SHP77 (cell line): Measurements from ENCODE around the gene NEB.
"Not testable (repeated sequence)": the region's sequence is repeated elsewhere in the genome, so short reads cannot be mapped to it uniquely, and the experiment has no call there.

Experiments used
- DNase-seq, 2 experiments: peaks; one replicate each; lab custom pipeline; 2025; lab: John Stamatoyannopoulos, UW

NEB gene

DNA sequence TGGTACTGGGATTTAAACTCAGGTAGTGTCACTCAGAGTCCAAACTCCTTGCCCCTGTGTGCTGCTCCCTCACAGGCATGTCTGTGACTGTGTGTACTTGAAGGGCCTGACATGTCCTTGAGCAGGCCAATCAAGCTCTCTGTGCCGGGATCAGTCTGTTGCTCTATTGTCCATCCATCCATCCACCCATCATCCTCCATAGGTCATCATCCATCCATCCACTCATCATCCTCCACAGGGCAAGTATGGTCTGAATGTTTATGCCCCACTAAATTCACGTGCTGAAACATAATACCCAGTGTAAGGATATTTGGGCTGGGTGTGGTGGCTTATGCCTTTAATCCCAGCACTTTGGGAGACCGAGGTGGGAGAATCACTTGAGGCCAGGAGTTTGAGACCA, 24.5 kb upstream of the NEB start:
- DNase-seq, result no peak

DNA sequence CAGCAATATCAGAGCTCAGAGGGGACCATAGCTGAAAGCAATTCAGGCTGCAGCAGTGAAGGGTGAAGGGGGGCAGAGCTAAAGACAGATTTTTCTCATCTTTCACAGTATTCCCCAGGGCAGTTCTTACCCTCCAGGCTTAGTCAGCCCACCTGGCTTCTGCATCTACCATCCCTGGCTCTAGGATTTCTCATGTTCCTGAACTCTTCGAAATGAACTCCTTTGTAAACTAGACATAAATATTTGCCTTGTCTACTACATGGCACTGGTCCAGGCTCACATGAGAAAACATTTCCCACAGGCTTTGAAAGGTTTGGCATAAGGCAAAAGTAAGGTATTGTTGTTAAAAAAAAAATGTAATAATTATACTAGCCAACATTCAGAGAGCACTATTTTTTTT, 23.6 kb upstream of the NEB start:
- no peak for DNase-seq

DNA sequence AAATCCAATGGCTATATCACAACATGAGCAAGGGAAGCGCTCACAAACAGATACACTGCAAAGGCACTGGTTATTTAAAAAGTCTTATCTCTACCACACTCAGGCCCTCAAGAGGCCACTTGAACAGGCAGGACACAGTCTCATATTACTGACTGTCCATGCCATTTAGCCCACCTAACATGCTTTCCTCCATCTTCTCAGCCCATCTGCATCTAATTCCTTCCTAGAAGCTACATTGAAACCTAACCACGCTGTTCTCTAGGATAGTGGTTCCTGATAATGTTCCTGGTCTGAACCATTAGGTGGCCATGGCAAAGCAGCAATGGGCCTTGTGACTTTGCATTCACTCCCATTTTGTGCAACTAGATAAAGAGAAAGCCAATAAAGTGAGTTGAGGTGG, 22.5 kb upstream of the NEB start:
- no peak for DNase-seq

DNA sequence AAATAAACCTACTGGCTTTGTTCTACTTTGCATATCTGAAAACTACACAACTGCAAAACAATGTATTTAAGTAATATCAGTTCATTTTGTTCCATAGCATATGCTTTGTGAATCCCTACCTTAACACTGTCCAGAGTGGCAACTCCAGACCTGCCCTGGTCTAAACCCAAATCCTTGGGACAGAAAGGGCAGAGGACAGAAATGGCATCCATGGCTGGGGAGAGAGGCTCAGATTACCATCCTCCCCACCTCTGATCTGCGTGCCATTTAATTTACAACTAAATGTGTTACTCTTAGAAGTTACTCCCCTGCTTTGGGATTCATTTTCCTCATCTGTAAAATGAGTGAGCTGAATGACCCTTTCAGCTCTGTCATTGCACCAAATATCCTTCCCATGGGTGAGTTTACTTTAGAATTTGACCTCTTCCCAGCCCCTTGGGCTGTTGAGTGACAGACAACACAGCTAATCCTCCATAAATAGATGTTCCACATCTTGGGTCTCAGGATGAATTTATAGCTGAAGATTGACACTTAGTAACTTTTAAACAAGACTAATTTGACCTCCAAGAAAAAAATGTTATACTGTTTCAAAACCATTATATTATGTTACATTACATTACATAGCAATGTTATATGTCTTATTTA, 20.1 kb upstream of the NEB start:
- DNase-seq, result no peak

DNA sequence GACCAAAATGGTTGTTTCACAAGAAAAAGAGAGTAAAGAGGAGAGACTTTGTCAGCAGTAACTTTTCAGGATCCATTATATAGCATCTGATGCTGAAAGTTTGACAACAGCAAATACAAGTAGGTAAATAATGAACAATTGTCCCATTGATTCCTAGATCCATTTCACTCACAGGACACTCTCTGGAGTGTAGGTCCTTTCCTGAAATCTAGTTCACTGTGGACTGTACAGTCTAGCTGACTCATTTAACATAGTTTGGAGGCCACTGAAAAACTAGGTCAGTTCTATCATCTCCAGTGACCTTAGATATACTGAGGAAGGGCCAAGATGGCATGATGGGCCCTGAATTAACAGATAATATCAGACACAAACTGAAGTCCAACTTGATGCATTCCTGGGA, 19.3 kb upstream of the NEB start:
- DNase-seq, result no peak

DNA sequence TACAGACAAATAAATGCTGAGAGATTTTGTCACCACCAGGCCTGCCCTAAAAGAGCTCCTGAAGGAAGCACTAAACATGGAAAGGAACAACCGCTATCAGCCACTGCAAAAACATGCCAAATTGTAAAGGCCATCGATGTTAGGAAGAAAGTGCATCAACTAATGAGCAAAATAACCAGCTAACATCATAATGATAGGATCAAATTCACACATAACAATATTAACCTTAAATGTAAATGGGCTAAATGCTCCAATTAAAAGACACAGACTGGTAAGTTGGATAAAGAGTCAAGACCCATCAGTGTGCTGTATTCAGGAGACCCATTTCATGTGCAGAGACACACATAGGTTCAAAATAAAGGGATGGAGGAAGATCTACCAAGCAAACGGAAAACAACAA, 11.0 kb upstream of the NEB start:
- not testable (repeated sequence) for DNase-seq

DNA sequence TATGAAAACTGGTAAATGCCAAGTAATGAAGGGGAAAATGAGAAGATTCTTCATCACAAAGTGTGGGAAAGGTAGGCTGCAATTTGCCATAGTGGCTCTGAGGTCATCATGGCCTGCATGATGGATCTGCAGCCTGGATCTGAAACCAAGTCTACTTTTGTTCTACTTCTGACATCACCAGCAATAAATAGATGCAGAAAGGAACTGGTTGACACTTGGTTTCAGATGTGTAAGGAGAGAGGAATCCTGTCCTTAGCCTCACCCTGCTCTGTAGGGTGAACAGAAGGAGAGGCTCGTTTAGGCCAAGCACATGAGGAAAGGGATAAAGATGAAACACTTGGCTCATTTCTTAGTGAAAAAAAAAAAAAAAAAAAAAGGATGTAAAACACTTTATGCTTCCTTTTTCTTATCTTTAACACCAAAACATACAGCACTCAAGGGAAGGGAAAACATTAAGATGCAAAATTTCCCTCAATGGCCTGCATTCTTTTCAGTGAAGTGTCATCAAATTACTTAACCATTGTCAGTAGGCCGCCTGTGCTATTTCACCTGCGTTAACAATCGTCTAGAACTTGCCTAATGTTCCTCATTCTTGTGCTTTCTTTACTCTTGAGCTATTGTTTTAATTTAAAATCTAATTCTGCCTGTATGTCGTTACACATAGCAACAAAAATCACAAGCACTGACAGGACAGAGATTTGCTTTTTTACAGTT, 3.9 kb downstream of the NEB start:
- DNase-seq, result no peak

- DNase-seq, result no peak
Measured at GRCh38 chr2:151729837-151730236, 4.4 kb downstream of the NEB start.

DNA sequence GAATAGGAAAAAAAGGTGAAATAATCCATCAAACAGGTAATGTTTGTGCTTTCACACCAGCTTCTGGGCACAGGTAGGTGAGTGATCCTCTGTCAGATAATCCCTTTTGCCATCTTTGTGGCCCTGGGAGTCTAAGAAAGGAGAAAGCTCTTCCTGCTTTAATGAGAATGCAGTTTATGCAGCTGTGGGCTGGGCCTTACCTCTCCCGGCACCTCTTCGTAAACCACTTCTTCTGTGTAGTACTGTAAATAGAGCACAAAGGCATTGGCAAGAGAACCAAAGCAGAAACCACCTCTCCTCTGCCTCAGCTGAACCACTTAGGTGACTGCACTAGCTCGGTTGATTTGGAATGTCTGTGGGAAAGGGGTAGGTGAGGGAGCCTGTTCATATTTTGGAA, 4.9 kb downstream of the NEB start:
- no peak for DNase-seq

GRCh38 chr2:151728804-151729414, 5.4 kb downstream of the NEB start:
- DNase-seq, result no peak

DNA sequence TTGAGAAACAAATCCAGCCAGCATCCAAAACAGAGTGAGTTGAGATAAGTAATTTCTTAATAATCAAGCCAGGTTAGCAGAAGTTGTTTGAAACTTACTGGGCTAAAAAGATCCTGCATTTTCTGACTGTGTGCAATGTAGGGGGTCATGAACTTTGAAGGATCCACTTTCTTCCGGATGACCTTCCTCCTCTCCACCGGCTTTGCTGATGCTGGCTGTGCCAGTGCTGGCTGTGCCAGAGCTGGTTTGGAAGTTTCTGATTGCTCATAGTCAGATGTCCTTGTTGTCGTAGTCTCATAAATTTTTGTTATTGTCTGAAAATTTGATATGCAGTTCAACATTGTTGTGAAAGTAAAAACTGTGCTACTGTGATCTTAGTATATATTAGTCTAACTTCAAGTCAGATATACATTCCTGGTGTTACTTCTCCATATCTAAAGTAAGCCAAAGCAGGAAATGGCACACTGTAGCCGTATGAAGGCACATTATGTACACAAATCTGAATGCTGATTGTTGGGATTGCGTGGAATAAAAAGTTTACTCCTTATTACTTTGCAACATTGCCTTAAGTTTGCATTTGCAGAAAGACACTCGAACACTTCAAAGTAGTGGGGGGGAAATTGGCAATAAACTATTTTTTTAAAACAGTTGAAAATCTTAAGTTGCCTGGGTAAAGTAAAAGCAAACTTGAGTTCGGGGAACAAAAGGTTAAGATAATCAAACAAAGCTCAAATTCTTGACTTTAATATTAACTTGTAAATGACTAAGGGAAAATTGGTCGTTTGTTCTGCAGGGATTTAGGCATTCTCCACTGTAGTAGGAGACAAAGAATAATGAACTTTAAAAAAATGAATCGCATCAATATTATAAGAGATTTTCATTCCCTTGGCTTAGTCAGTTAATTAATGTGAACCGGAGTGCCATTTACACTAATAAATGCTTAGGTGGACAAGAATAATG, 6.4 kb downstream of the NEB start:
- DNase-seq, result no peak

- DNase-seq, result no peak
Measured at GRCh38 chr2:151721161-151721560, 13.1 kb downstream of the NEB start.

GRCh38 chr2:151720521-151720920, 13.8 kb downstream of the NEB start:
- DNase-seq, result no peak

GRCh38 chr2:151718796-151719195, 15.5 kb downstream of the NEB start:
- DNase-seq, result no peak

GRCh38 chr2:151718247-151718646, 16.0 kb downstream of the NEB start:
- no peak for DNase-seq

- no peak for DNase-seq
Measured at GRCh38 chr2:151716721-151717120, 17.6 kb downstream of the NEB start.

DNA sequence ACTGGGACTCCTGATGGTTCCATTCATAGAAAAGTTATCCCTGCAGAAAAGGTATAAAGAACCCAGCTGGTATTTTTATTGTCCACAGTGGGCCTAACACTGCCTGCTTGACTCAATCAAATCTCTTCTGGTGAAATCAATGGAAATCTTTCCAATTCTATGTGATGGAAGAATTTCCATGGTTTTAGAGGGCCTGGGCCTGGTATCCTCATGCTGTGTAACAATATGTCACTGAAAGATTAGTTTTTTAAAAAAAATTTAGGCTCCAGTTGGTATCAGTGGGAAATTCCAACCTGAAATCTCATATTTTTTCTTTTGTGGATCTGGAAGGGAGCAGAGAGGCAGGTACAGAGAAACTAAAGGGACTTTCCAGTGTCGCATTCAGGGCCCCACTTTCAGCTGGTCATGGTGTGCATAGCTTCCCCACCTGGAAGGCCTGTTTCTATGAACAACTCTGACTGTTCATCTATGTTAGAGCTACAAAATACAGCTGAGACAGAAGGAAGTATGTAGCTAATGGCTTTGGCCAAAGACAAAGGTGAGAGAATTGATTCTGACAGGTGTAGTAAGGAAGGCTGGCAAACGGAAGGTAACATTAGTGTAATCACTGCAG, 20.9 kb downstream of the NEB start:
- DNase-seq, result no peak

DNA sequence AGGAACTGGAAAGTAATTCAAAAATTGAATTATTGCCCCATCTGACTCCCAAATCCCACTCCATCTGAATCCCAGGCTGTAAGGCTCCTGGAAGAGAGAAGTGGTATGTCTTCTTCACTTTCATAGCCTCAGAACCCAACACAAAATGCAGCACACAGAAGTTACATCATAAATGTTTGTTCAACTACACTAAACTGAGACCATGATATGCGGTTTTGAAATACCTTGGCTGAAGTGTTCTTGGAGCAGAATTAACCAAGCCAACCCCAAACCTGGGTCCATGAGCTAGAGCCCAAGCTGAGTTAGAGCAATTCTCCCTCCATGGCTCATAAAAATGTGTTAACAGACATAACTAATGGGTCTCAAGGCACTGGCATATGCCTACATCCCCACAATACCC, 23.3 kb downstream of the NEB start:
- no peak for DNase-seq

- DNase-seq, result no peak
Measured at GRCh38 chr2:151708788-151709187, 25.5 kb downstream of the NEB start.

DNA sequence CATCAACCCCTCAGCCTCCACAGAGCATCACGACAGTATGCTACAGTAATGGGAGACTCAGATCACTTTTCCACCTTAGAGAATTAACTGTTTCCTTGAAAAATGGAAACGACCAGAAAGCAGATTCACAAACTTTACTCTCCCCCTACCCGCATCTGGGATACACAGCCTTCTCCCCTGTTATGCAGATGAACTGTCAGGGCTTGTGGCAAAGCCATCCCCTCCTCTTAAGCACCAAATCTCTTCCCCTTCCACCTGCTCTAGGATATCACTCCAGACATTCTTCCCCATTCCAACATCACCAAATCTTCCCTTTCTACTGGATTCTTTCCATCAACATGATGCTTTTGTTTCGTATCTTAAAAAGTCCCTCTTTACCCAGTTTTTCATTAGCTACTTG, 26.4 kb downstream of the NEB start:
- no peak for DNase-seq

DNA sequence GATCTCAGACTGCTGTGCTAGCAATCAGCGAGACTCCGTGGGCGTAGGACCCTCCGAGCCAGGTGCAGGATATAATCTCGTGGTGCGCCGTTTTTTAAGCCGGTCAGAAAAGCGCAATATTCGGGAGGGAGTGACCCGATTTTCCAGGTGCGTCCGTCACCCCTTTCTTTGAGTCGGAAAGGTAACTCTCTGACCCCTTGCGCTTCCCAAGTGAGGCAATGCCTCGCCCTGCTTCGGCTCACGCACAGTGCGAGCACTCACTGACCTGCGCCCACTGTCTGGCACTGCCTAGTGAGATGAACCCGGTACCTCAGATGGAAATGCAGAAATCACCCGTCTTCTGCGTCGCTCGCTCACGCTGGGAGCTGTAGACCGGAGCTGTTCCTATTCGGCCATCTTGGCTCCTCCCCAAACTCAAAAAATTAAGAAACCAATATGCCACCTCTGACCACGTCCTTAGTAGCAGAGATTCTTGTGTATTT, 29.8 kb downstream of the NEB start:
- DNase-seq, result not testable (repeated sequence)

- not testable (repeated sequence) for DNase-seq
Measured at GRCh38 chr2:151698134-151698533, 36.1 kb downstream of the NEB start.
